HG03045 (cell line): ENCODE measurements around the gene UPK3BL2.
"Not testable (repeated sequence)": the region's sequence is repeated elsewhere in the genome, so short reads cannot be mapped to it uniquely, and the experiment has no call there.

ENCODE experiments used
- ATAC-seq: cut with Tn5 transposase; IDR thresholded peaks from one replicate; pipeline ENCODE4 v1.9.1; 2021; ENCODE audit warnings: mild to moderate bottlenecking, moderate library complexity; ENCODE audit not compliant: unreplicated experiment

The UPK3BL2 gene

GRCh38 chr7:102531583-102531982, 11.9 kb downstream of the UPK3BL2 start:
- ATAC-seq, result not testable (repeated sequence)

- not testable (repeated sequence) for ATAC-seq
Measured at GRCh38 chr7:102527822-102528793, 15.4 kb downstream of the UPK3BL2 start.

GRCh38 chr7:102527182-102527581, 16.3 kb downstream of the UPK3BL2 start:
- ATAC-seq, result not testable (repeated sequence)

GRCh38 chr7:102524803-102525202, 18.7 kb downstream of the UPK3BL2 start:
- ATAC-seq, result not testable (repeated sequence)

GRCh38 chr7:102520797-102521196, 22.7 kb downstream of the UPK3BL2 start:
- ATAC-seq, result not testable (repeated sequence)

- peak; percentile 73 for ATAC-seq
Measured at GRCh38 chr7:102517550-102518147, 25.8 kb downstream of the UPK3BL2 start, which contains the start of gene RASA4B. Gene RASA4B, minus strand, starts transcription at chr7:102517777. Its CDS starts 67 bp downstream, at chr7:102517710.

- not testable (repeated sequence) for ATAC-seq
Measured at GRCh38 chr7:102516951-102517350, 26.5 kb downstream of the UPK3BL2 start.

GRCh38 chr7:102515889-102516288, 27.6 kb downstream of the UPK3BL2 start:
- ATAC-seq, result not testable (repeated sequence)

- peak; percentile 62 for ATAC-seq
Measured at GRCh38 chr7:102514881-102515721, 28.4 kb downstream of the UPK3BL2 start.

- not testable (repeated sequence) for ATAC-seq
Measured at GRCh38 chr7:102512642-102513221, 30.8 kb downstream of the UPK3BL2 start.

- not testable (repeated sequence) for ATAC-seq
Measured at GRCh38 chr7:102511860-102512522, 31.5 kb downstream of the UPK3BL2 start.

- not testable (repeated sequence) for ATAC-seq
Measured at GRCh38 chr7:102510575-102510974, 32.9 kb downstream of the UPK3BL2 start.

GRCh38 chr7:102507410-102508088, 35.9 kb downstream of the UPK3BL2 start:
- ATAC-seq, result not testable (repeated sequence)

- not testable (repeated sequence) for ATAC-seq
Measured at GRCh38 chr7:102505298-102506185, 38.0 kb downstream of the UPK3BL2 start.

- not testable (repeated sequence) for ATAC-seq
Measured at GRCh38 chr7:102503141-102503540, 40.4 kb downstream of the UPK3BL2 start.

GRCh38 chr7:102498321-102498720, 45.2 kb downstream of the UPK3BL2 start:
- ATAC-seq, result not testable (repeated sequence)

- ATAC-seq, result not testable (repeated sequence)
Measured at GRCh38 chr7:102497308-102497707, 46.2 kb downstream of the UPK3BL2 start.

GRCh38 chr7:102496861-102497260, 46.6 kb downstream of the UPK3BL2 start:
- ATAC-seq, result not testable (repeated sequence)
